OCI-LY3 (cell line): Measurements from ENCODE around the gene ZNF728.
"Not testable (repeated sequence)": the region's sequence is repeated elsewhere in the genome, so short reads cannot be mapped to it uniquely, and the experiment has no call there.

Experiments
- H2AFZ ChIP-seq: fragments of 200-600, 300-600 bp; shearing (Covaris generic); 2 replicates; pipeline ENCODE4 v1.6.0; 2014; ENCODE audit warnings: antibody characterized with exemption, low read depth, low read length
- H3K27ac ChIP-seq: fragments of 200-600, 300-600 bp; sonication (generic); 2 replicates; pipeline ENCODE4 v1.5.1; 2014; ENCODE audit warnings: mild to moderate bottlenecking, low read length, moderate library complexity, mixed read lengths
- H3K27me3 ChIP-seq: fragments of 200-600, 300-600 bp; sonication (generic); 2 replicates; pipeline ENCODE4 v1.6.1; 2014; ENCODE audit warnings: low read depth, low read length, mixed read lengths
- H3K36me3 ChIP-seq: fragments of 200-600, 300-600 bp; sonication (generic); replicated peaks from 2 replicates; pipeline ENCODE3; 2014; ENCODE audit warnings: low read depth, low read length, mixed read lengths
- H3K4me1 ChIP-seq: fragments of 300-600, 200-600 bp; sonication (generic); 2 replicates; pipeline ENCODE4 v1.6.1; 2014; ENCODE audit warnings: low read length, mixed read lengths
- H3K4me2 ChIP-seq: fragments of 200-600, 300-600 bp; sonication (generic); 2 replicates; pipeline ENCODE4 v1.6.1; 2014; ENCODE audit warnings: low read length, mixed read lengths
- H3K4me3 ChIP-seq: fragments of 300-600, 200-600 bp; sonication (generic); 2 replicates; pipeline ENCODE4 v1.5.1; 2014; ENCODE audit warnings: antibody characterized with exemption, mild to moderate bottlenecking, low read length, moderate library complexity
- H3K79me2 ChIP-seq: fragments of 300-600, 200-600 bp; shearing (Covaris generic); 2 replicates; pipeline ENCODE4 v1.6.1; 2014; ENCODE audit warnings: mild to moderate bottlenecking, low read length, mixed read lengths
- H3K9ac ChIP-seq: fragments of 300-600, 200-600 bp; shearing (Covaris generic); 2 replicates; pipeline ENCODE4 v1.6.0; 2014; ENCODE audit warnings: mild to moderate bottlenecking, low read length, moderate library complexity
- H3K9me3 ChIP-seq: fragments of 200-600, 300-600 bp; shearing (Covaris generic); 2 replicates; pipeline ENCODE4 v1.6.1; 2014; ENCODE audit warnings: low read length, mixed read lengths; ENCODE audit not compliant: insufficient read depth
- H4K20me1 ChIP-seq: fragments of 200-600, 300-600 bp; sonication (generic); 2 replicates; pipeline ENCODE4 v1.6.1; 2016; ENCODE audit warnings: low read length, mixed read lengths; ENCODE audit not compliant: insufficient read depth
- EZH2phosphoT487 ChIP-seq: fragments of 200-600 bp; shearing (Covaris generic); IDR thresholded peaks from 2 replicates; pipeline ENCODE4 v1.6.1; 2018; ENCODE audit warnings: antibody characterized with exemption, mixed run types, low read depth
- TF ChIP-seq, protein P1 (sequence below): fragments of 200-600, 300-600 bp; sonication (generic); IDR thresholded peaks from 2 replicates; pipeline ENCODE4 v1.5.1; 2014; ENCODE audit warnings: antibody characterized with exemption, low read length, low read depth

ZNF728 gene

GRCh38 chr19:23033721-23034120 is 30.7 kb upstream of the ZNF728 start:
- Histone ChIP-seq H3K4me2 (no peak overlapping the region), H3K27me3 (no peaks in the 10 kb centered on the region), H3K79me2 (no peaks in the 10 kb centered on the region), H3K4me3 (no peak overlapping the region), H4K20me1 (no peaks in the 10 kb centered on the region), H3K36me3 (no peaks in the 10 kb centered on the region), H3K9ac (no peak overlapping the region), H2AFZ (no peak overlapping the region), H3K4me1 (no peaks in the 10 kb centered on the region), H3K9me3 (peaks cover 5% of the 10 kb centered on the region; the same call in 1 of the 2 replicates), H3K27ac (no peak overlapping the region)
- no peak for TF ChIP-seq EZH2phosphoT487
- TF ChIP-seq, protein P1, sequence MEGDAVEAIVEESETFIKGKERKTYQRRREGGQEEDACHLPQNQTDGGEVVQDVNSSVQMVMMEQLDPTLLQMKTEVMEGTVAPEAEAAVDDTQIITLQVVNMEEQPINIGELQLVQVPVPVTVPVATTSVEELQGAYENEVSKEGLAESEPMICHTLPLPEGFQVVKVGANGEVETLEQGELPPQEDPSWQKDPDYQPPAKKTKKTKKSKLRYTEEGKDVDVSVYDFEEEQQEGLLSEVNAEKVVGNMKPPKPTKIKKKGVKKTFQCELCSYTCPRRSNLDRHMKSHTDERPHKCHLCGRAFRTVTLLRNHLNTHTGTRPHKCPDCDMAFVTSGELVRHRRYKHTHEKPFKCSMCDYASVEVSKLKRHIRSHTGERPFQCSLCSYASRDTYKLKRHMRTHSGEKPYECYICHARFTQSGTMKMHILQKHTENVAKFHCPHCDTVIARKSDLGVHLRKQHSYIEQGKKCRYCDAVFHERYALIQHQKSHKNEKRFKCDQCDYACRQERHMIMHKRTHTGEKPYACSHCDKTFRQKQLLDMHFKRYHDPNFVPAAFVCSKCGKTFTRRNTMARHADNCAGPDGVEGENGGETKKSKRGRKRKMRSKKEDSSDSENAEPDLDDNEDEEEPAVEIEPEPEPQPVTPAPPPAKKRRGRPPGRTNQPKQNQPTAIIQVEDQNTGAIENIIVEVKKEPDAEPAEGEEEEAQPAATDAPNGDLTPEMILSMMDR: no peak

DNA sequence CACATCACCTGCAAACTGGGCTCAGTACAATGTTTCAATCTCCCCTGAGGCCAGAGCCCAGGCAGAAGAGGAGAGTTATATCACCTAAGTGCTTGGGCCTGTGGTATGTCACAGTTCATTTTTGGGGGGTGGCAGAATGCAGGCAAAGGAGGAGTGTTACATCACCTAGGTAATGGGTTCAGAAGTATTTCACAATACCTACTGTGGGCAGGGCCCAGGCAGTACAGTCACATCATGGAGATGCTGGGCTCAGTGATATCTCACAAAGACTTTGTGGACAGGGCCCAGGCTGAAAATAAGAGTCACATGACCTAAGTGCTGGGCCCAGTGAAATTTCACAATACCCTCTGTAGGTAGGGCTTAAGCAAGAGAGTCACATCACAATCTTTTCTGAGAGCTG is 12.7 kb upstream of the ZNF728 start:
- no peaks in the 10 kb centered on the region for H3K79me2 ChIP-seq
- H3K36me3 ChIP-seq: no peaks in the 10 kb centered on the region
- peaks cover 3% of the 10 kb centered on the region; the same call in 1 of the 2 replicates for H3K9me3 ChIP-seq
- no peak overlapping the region for H3K4me3 ChIP-seq
- H3K4me1 ChIP-seq: no peaks in the 10 kb centered on the region
- H3K27ac ChIP-seq: no peak overlapping the region
- no peaks in the 10 kb centered on the region for H4K20me1 ChIP-seq
- H3K4me2 ChIP-seq: no peak overlapping the region
- no peak overlapping the region for H3K9ac ChIP-seq
- TF ChIP-seq EZH2phosphoT487: no peak
- TF ChIP-seq, protein P1: no peak
- no peak overlapping the region for H2AFZ ChIP-seq
- H3K27me3 ChIP-seq: no peaks in the 10 kb centered on the region

- not testable (repeated sequence) for H3K79me2 ChIP-seq, H3K4me3 ChIP-seq, H3K4me2 ChIP-seq, H3K9ac ChIP-seq, H3K27me3 ChIP-seq, H3K27ac ChIP-seq, H3K9me3 ChIP-seq, H3K4me1 ChIP-seq, H4K20me1 ChIP-seq, H3K36me3 ChIP-seq, H2AFZ ChIP-seq
These were observed 8.0 kb downstream of the ZNF728 start for GRCh38 chr19:22994957-22995356.

DNA sequence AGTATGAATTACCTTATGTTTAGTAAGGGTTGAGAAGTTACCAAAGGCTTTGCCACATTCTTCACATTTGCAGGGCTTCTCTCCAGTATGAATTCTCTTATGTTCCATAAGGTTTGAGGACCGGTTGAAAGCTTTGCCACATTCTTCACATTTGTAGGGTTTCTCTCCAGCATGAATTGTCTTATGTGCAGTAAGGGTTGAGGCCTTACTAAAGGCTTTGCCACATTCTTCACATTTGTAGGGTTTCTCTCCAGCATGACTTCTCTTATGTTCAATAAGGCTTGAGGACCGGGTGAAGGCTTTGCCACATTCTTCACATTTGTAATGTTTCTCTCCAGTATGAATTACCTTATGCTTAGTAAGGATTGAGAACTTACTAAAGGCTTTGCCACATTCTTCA is 26.7 kb downstream of the ZNF728 start:
- Histone ChIP-seq H3K4me3 (no peak overlapping the region), H3K4me1 (no peaks in the 10 kb centered on the region), H3K27ac (no peak overlapping the region), H3K4me2 (no peak overlapping the region), H3K36me3 (no peaks in the 10 kb centered on the region), H4K20me1 (no peaks in the 10 kb centered on the region), H3K9ac (no peak overlapping the region), H2AFZ (no peak overlapping the region), H3K9me3 (peaks cover 48% of the 10 kb centered on the region), H3K27me3 (no peaks in the 10 kb centered on the region), H3K79me2 (no peaks in the 10 kb centered on the region)
- TF ChIP-seq, protein P1: no peak
- TF ChIP-seq EZH2phosphoT487: no peak

GRCh38 chr19:22975546-22976136 is 27.3 kb downstream of the ZNF728 start:
- not testable (repeated sequence) for H3K4me1 ChIP-seq, H3K4me3 ChIP-seq, H4K20me1 ChIP-seq, H3K27me3 ChIP-seq, H3K4me2 ChIP-seq, H2AFZ ChIP-seq, H3K27ac ChIP-seq, H3K9ac ChIP-seq, H3K79me2 ChIP-seq, H3K36me3 ChIP-seq
- peaks cover 50% of the 10 kb centered on the region for H3K9me3 ChIP-seq
